SK-N-SH treated with all-trans-retinoic acid at 6 μM for 48 hours (cell line): ENCODE results near the gene KRT7.

ENCODE experiments used
- ATAC-seq: fragments of 200-7000 bp; cut with Tn5 transposase; 3 replicates; pipeline ENCODE4 v1.9.1; 2020; ENCODE audit warnings: mild to moderate bottlenecking, moderate library complexity
- ARNTL ChIP-seq: fragments of 450-650 bp; formaldehyde crosslinking; IDR thresholded peaks from 2 replicates; pipeline ENCODE4 v1.5.0; 2020; ENCODE audit warnings: low read depth, mild to moderate bottlenecking, moderate library complexity, borderline replicate concordance
- CREB5 ChIP-seq: fragments of 250-450 bp; sonication (Bioruptor Pico); IDR thresholded peaks from 2 replicates; pipeline ENCODE4 v1.5.1; 2020; ENCODE audit warnings: low read depth, mild to moderate bottlenecking, moderate library complexity
- CSDC2 ChIP-seq: fragments of 250-450 bp; sonication (Bioruptor Pico); IDR thresholded peaks from 2 replicates; pipeline ENCODE4 v1.5.0; 2020; ENCODE audit warnings: mild to moderate bottlenecking, moderate library complexity
- CSRNP3 ChIP-seq: fragments of 250-450 bp; sonication (Bioruptor Pico); IDR thresholded peaks from 2 replicates; pipeline ENCODE4 v1.5.1; 2021; ENCODE audit warnings: mild to moderate bottlenecking, moderate library complexity
- ESRRG ChIP-seq: fragments of 250-450 bp; sonication (Bioruptor Pico); IDR thresholded peaks from 2 replicates; pipeline ENCODE4 v1.6.1; 2021; ENCODE audit warnings: mild to moderate bottlenecking
- ISL1 ChIP-seq: fragments of 250-450 bp; sonication (Bioruptor Pico); IDR thresholded peaks from 2 replicates; pipeline ENCODE4 v2.1.2; 2022; ENCODE audit warnings: mild to moderate bottlenecking, moderate library complexity
- OSR1 ChIP-seq: fragments of 250-450 bp; sonication (Bioruptor Pico); IDR thresholded peaks from 2 replicates; pipeline ENCODE4 v1.8.0; 2022; ENCODE audit warnings: moderate library complexity, mild to moderate bottlenecking, inconsistent platforms
- PATZ1 ChIP-seq: fragments of 250-450 bp; sonication (Bioruptor Pico); IDR thresholded peaks from 2 replicates; pipeline ENCODE4 v1.8.0; 2020; ENCODE audit warnings: mild to moderate bottlenecking, moderate library complexity, borderline replicate concordance
- POU6F1 ChIP-seq: fragments of 250-450 bp; sonication (Bioruptor Pico); IDR thresholded peaks from 2 replicates; pipeline ENCODE4 v1.8.0; 2021; ENCODE audit warnings: low read depth, mild to moderate bottlenecking, moderate library complexity, borderline replicate concordance
- SNAI2 ChIP-seq: fragments of 250-450 bp; sonication (Bioruptor Pico); IDR thresholded peaks from 2 replicates; pipeline ENCODE4 v1.5.0; 2020; ENCODE audit warnings: mild to moderate bottlenecking, moderate library complexity
- TCF4 ChIP-seq: fragments of 250-450 bp; sonication (Bioruptor Pico); IDR thresholded peaks from 2 replicates; pipeline ENCODE4 v1.8.0; 2021; ENCODE audit warnings: mild to moderate bottlenecking, moderate library complexity, borderline replicate concordance
- TOX ChIP-seq: fragments of 250-450 bp; sonication (Bioruptor Pico); IDR thresholded peaks from 2 replicates; pipeline ENCODE4 v1.8.0; 2021; ENCODE audit warnings: mild to moderate bottlenecking, moderate library complexity, borderline replicate concordance
- TSHZ2 ChIP-seq: fragments of 250-450 bp; sonication (Bioruptor Pico); IDR thresholded peaks from 2 replicates; pipeline ENCODE4 v1.5.0; 2020; ENCODE audit warnings: mild to moderate bottlenecking, moderate library complexity
- ZC3H10 ChIP-seq: fragments of 250-450 bp; sonication (Bioruptor Pico); IDR thresholded peaks from 2 replicates; pipeline ENCODE4 v1.5.1; 2021; ENCODE audit warnings: mild to moderate bottlenecking, moderate library complexity
- ZFP3 ChIP-seq: fragments of 250-450 bp; sonication (Bioruptor Pico); IDR thresholded peaks from 2 replicates; pipeline ENCODE4 v1.5.0; 2020; ENCODE audit warnings: mild to moderate bottlenecking, moderate library complexity
- ZFP30 ChIP-seq: fragments of 450-650 bp; formaldehyde crosslinking; IDR thresholded peaks from 2 replicates; pipeline ENCODE4 v1.5.0; 2022; ENCODE audit warnings: mild to moderate bottlenecking, moderate library complexity
- ZNF70 ChIP-seq: fragments of 450-650 bp; formaldehyde crosslinking; IDR thresholded peaks from 2 replicates; pipeline ENCODE4 v1.5.0; 2020; ENCODE audit warnings: mild to moderate bottlenecking, moderate library complexity
- ZNF8 ChIP-seq: fragments of 450-650 bp; formaldehyde crosslinking; IDR thresholded peaks from 2 replicates; pipeline ENCODE4 v1.5.0; 2020; ENCODE audit warnings: mild to moderate bottlenecking, moderate library complexity

KRT7 gene

GRCh38 chr12:52190860-52191729 lies 41.9 kb upstream of the KRT7 start:
- ATAC-seq: no peak; the same call in 2 of the 3 replicates

DNA sequence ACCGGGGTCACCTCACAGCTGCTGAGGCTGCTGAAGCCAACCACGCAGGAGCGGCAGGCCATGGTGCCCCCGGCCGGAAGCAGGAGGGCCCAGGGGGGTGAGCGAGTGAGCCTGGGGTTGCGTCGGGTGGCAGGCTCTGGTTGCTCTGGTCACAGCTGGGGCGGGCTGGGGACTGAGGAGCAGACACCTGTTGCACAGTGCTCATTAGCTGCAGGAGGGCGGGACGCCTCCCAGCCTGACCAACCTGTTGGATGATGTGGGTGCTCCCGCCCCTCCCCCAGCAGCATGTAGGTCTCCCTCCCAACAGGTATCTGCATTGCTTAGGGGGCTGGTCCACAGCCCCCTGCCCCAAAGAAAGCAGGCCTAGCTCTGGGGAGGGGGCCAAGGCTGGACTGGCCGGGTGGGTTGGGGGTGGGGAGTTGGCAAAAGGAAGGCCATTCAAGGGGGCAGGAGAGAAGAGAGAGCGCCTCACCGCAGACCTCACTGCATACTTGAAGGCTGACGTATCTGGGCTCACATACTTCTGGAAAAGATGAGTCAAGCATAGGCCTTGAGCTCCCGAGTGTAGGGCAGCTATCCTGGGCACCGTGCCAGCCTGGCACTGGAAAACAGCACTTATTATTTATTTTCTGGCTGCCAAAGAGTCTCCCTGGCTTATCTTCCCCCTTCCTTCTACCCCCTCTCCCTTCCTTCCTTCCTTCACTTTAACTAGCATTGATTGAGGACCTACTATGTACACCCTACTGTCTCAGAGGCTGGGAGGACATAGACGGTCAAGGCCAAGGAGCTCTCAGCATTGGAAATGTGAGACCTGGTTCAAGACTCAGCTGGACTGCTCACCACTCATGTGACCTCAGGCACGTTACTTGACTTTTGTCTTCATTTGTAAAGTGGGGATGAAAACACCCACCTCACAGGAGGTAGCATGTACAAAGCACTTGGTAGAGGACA lies 40.9 kb upstream of the KRT7 start, which contains the start of gene KRT80:
TSS of gene KRT80 (minus strand) at position 174 of the 951 bp plus-strand sequence. CDS start at position 62, 112 bp downstream.
- TF ChIP-seq CREB5 (CRISPR knock-in tag): peak; percentile 86; the same call in 1 of the 2 replicates
- 0 out of 2 replicates have a peak, but pooled peaks have one; percentile 13 for TF ChIP-seq ZFP3 (CRISPR knock-in tag)
- no peak for TF ChIP-seq ZNF70 (CRISPR knock-in tag)
- TF ChIP-seq ISL1: peak; percentile 67
- peak; percentile 79; the same call in 1 of the 2 replicates for TF ChIP-seq CSDC2 (CRISPR knock-in tag)
- TF ChIP-seq ZC3H10 (CRISPR knock-in tag): no peak
- peak; percentile 86 for ATAC-seq

More at GRCh38 chr12:52190860-52191729, 41.9 kb upstream of the KRT7 start:
- TF ChIP-seq ZNF8 (CRISPR knock-in tag) (no peak), PATZ1 (CRISPR knock-in tag) (no peak), CSRNP3 (CRISPR knock-in tag) (no peak), OSR1 (CRISPR knock-in tag) (no peak), ISL1 (no peak), ESRRG (CRISPR knock-in tag) (no peak), ARNTL (CRISPR knock-in tag) (no peak), TCF4 (no peak), ZC3H10 (CRISPR knock-in tag) (no peak), TSHZ2 (CRISPR knock-in tag) (no peak), SNAI2 (CRISPR knock-in tag) (no peak; the same call in 1 of the 2 replicates), POU6F1 (CRISPR knock-in tag) (no peak), ZFP30 (CRISPR knock-in tag) (no peak), ZNF70 (CRISPR knock-in tag) (no peak), ZFP3 (CRISPR knock-in tag) (no peak), TOX (CRISPR knock-in tag) (no peak)
- TF ChIP-seq, all 23 proteins: peak for 0
